Raji (cell line): ENCODE results near the gene RBM20.

Experiments used
- POLR2A ChIP-seq: IDR thresholded peaks from 2 replicates; pipeline ENCODE4 v1.6.1; 2011; ENCODE audit warnings: low read depth, low read length, control low read depth; ENCODE audit not compliant: insufficient read depth

The RBM20 gene

GRCh38 chr10:110618230-110618610 lies 25.9 kb upstream of the RBM20 start:
- no peak for TF ChIP-seq POLR2A

- TF ChIP-seq POLR2A, result no peak
These were observed 24.4 kb upstream of the RBM20 start for GRCh38 chr10:110619514-110620397.

- TF ChIP-seq POLR2A, result no peak
These were observed 23.8 kb upstream of the RBM20 start for GRCh38 chr10:110620398-110620719.

- TF ChIP-seq POLR2A, result no peak
These were observed 18.7 kb upstream of the RBM20 start for GRCh38 chr10:110625356-110625894.

- TF ChIP-seq POLR2A, result no peak
These were observed 17.9 kb upstream of the RBM20 start for GRCh38 chr10:110625951-110626855.

- no peak for TF ChIP-seq POLR2A
These were observed 16.0 kb upstream of the RBM20 start for GRCh38 chr10:110628161-110628560.

- no peak for TF ChIP-seq POLR2A
These were observed 14.4 kb upstream of the RBM20 start for GRCh38 chr10:110629680-110630191.

GRCh38 chr10:110631934-110632333 lies 12.2 kb upstream of the RBM20 start:
- TF ChIP-seq POLR2A, result no peak

- TF ChIP-seq POLR2A, result no peak
These were observed 11.4 kb upstream of the RBM20 start for GRCh38 chr10:110632591-110633215.

- no peak for TF ChIP-seq POLR2A
These were observed 9.5 kb upstream of the RBM20 start for GRCh38 chr10:110634527-110635209.

GRCh38 chr10:110636572-110636931 lies 7.6 kb upstream of the RBM20 start:
- TF ChIP-seq POLR2A, result no peak

- TF ChIP-seq POLR2A, result no peak
These were observed 7.1 kb upstream of the RBM20 start for GRCh38 chr10:110636932-110637557.

GRCh38 chr10:110637558-110638053 lies 6.5 kb upstream of the RBM20 start:
- no peak for TF ChIP-seq POLR2A

GRCh38 chr10:110638319-110638718 lies 5.8 kb upstream of the RBM20 start:
- no peak for TF ChIP-seq POLR2A
